ENCODE data around the gene PCDHAC2. TPM values are rescaled to one million over a fixed set of nuclear protein-coding genes. Genes with fewer than 3 reads are reported as not detected.

PCDHAC2 gene
- total RNA-seq, 1 experiment from 2014 or later = 9.3 TPM

DNA sequence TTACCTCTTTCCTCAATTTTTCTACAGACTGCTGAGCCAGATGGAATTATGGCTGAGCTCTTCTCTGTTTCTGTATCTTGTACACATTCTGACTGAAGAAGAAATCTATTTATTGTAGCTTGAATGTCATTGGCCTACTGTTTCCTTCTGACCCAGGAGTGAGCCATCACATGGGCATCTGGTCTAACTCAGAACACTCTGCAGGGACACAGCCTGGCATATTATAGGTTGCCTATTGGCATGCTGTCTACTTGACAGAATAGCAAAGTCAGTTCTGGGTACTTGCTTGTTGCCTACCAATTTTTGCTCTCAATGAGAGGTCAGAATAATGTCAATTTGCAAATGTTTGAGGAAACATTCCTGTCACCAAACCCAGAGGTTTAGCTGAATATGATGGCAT, 7.3 kb downstream of the PCDHAC2 start:
- no peaks in the 10 kb centered on the region for H3K9me3 Mint-ChIP-seq (ENCODE audit: unreplicated experiment)
- H3K36me3 Mint-ChIP-seq (ENCODE audit: insufficient read depth, unreplicated experiment) = peaks cover 5% of the 10 kb centered on the region
- peaks cover 58% of the 10 kb centered on the region for H3K4me1 Mint-ChIP-seq (ENCODE audit: insufficient read depth, unreplicated experiment)
- CTCF ChIA-PET = interaction anchor here (0.6 to 4.7 kb wide), 3 partner anchors 17 to 601 kb away, joined by 3 to 39 read pairs (median 3); partner anchors contain the start of gene PCDHAC1
- intact Hi-C loops (cut with micrococcal nuclease) = loop anchor here (10.0 kb wide), 2 partner anchors 259 to 631 kb away; no protein-coding TSS in a partner anchor
- POLR2A ChIA-PET = interaction anchor here (0.6 to 10.2 kb wide), 7 partner anchors 10 to 263 kb away, joined by 3 to 146 read pairs (median 5); partner anchors contain the start of gene PCDHAC1
- no peak for DNase-seq (ENCODE audit: unreplicated experiment)
- no TSS peak for BruUV-seq (replicated peaks)
- H3K4me3 Mint-ChIP-seq (ENCODE audit: unreplicated experiment) = no peak overlapping the region
- TF ChIP-seq CTCF (IDR thresholded peaks at IDR 0.05; ENCODE audit: unreplicated experiment) = no peak
- peak overlapping the region; percentile 10 for H3K27ac Mint-ChIP-seq (ENCODE audit: low read depth, unreplicated experiment)
- H3K27me3 Mint-ChIP-seq (ENCODE audit: insufficient read depth, unreplicated experiment) = no peaks in the 10 kb centered on the region

DNA sequence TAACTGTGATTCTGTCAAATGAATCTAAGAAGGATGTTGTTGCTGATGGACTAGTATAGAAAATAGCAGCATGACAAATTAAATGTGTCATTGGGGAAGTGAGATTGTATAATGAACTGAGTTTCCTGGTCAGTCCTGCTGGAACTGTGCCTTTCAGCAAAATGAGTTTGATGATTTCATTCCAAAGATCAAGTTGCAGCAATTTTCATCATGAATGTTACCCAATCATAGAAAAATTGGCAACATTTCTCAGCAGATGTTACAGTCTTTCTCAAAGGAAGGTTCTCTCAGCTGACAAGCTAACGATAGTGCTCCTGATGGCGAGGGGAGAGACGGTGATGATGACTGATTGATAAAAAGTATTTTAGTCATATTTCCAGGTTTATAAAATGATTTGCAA, 10.7 kb downstream of the PCDHAC2 start:
- H3K27me3 Mint-ChIP-seq (ENCODE audit: insufficient read depth, unreplicated experiment) = no peaks in the 10 kb centered on the region
- H3K27ac Mint-ChIP-seq (ENCODE audit: low read depth, unreplicated experiment) = peak overlapping the region; percentile 94
- H3K9me3 Mint-ChIP-seq (ENCODE audit: unreplicated experiment) = no peaks in the 10 kb centered on the region
- DNase-seq (ENCODE audit: unreplicated experiment) = peak; percentile 86
- H3K4me1 Mint-ChIP-seq (ENCODE audit: insufficient read depth, unreplicated experiment) = peaks cover 37% of the 10 kb centered on the region
- CTCF ChIA-PET = interaction anchor here (0.6 to 3.2 kb wide), 9 partner anchors 10 to 174 kb away, joined by 3 to 15 read pairs (median 3); partner anchors contain the start of gene PCDHAC1
- H3K4me3 Mint-ChIP-seq (ENCODE audit: unreplicated experiment) = peak overlapping the region; percentile 32
- no TSS peak for BruUV-seq (replicated peaks)
- TF ChIP-seq CTCF (IDR thresholded peaks at IDR 0.05; ENCODE audit: unreplicated experiment) = no peak
- POLR2A ChIA-PET = interaction anchor here (0.6 to 10.2 kb wide), 15 partner anchors 10 to 627 kb away, joined by 3 to 146 read pairs (median 5); partner anchors contain the start of genes PCDHAC1 and PCDHAC2
- peaks cover 5% of the 10 kb centered on the region for H3K36me3 Mint-ChIP-seq (ENCODE audit: insufficient read depth, unreplicated experiment)
- intact Hi-C loops (cut with micrococcal nuclease) = loop anchor here (1.0 to 10.0 kb wide), 6 partner anchors 11 to 628 kb away; partner anchors contain the start of genes PCDHAC1 and PCDHAC2

GRCh38 chr5:140978260-140978659, 12.0 kb downstream of the PCDHAC2 start:
- DNase-seq (ENCODE audit: unreplicated experiment) = no peak
- CTCF ChIA-PET = interaction anchor here (0.6 to 3.2 kb wide), 12 partner anchors 9 to 109 kb away, joined by 3 to 15 read pairs (median 4); partner anchors contain the start of genes PCDHA11 and PCDHAC1
- BruUV-seq (replicated peaks) = no TSS peak
- TF ChIP-seq CTCF (IDR thresholded peaks at IDR 0.05; ENCODE audit: unreplicated experiment) = no peak
- Mint-ChIP-seq H3K27ac (ENCODE audit: low read depth, unreplicated experiment) (peak overlapping the region; percentile 94), H3K36me3 (ENCODE audit: insufficient read depth, unreplicated experiment) (peaks cover 5% of the 10 kb centered on the region), H3K4me1 (ENCODE audit: insufficient read depth, unreplicated experiment) (peaks cover 25% of the 10 kb centered on the region), H3K9me3 (ENCODE audit: unreplicated experiment) (no peaks in the 10 kb centered on the region), H3K27me3 (ENCODE audit: insufficient read depth, unreplicated experiment) (no peaks in the 10 kb centered on the region), H3K4me3 (ENCODE audit: unreplicated experiment) (no peak overlapping the region)
- intact Hi-C loops (cut with micrococcal nuclease) = loop anchor here (10.0 kb wide), 2 partner anchors 263 to 627 kb away; no protein-coding TSS in a partner anchor
- POLR2A ChIA-PET = interaction anchor here (0.5 to 10.2 kb wide), 9 partner anchors 10 to 62 kb away, joined by 3 to 146 read pairs (median 33); partner anchors contain the start of genes PCDHAC1 and PCDHAC2

DNA sequence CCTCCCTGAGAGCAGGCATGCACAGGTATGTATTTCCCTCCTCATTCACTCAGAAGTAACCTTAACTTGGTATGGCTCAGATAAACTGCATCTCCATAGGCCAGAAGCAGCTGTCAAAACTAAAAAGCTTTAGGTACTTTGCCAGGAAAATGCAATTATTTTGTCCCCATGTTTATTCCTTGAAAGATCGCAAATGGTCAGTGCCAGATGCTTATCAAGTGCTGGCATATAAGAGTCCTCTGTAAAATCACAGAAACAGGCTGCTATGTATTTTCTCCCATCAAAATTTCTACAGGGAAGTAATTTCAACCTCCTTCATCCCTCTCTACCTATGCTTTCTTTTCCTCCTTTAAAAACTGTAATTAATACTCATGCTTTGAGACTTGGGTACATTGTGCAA, 12.7 kb downstream of the PCDHAC2 start:
- no peak for DNase-seq (ENCODE audit: unreplicated experiment)
- TF ChIP-seq CTCF (IDR thresholded peaks at IDR 0.05; ENCODE audit: unreplicated experiment) = no peak
- Mint-ChIP-seq H3K9me3 (ENCODE audit: unreplicated experiment) (no peaks in the 10 kb centered on the region), H3K36me3 (ENCODE audit: insufficient read depth, unreplicated experiment) (peaks cover 10% of the 10 kb centered on the region), H3K4me3 (ENCODE audit: unreplicated experiment) (no peak overlapping the region), H3K27ac (ENCODE audit: low read depth, unreplicated experiment) (no peak overlapping the region), H3K27me3 (ENCODE audit: insufficient read depth, unreplicated experiment) (no peaks in the 10 kb centered on the region), H3K4me1 (ENCODE audit: insufficient read depth, unreplicated experiment) (peaks cover 20% of the 10 kb centered on the region)
- no TSS peak for BruUV-seq (replicated peaks)
- ChIA-PET CTCF (interaction anchor here (0.5 to 3.2 kb wide), 9 partner anchors 8 to 577 kb away, joined by 3 to 15 read pairs (median 4); partner anchors contain the start of gene PCDHAC1), POLR2A (interaction anchor here (3.4 to 10.2 kb wide), 3 partner anchors 10 to 61 kb away, joined by 41 to 146 read pairs (median 41); no protein-coding TSS in a partner anchor)
- intact Hi-C loops (cut with micrococcal nuclease) = loop anchor here (10.0 kb wide), 2 partner anchors 264 to 626 kb away; no protein-coding TSS in a partner anchor

Measured in MCF 10A (cell line).